Loucy (cell line): ENCODE data around the gene ST6GAL1.

ENCODE experiments used
- H2AFZ ChIP-seq: fragments of 200-600 bp; sonication (generic); 2 replicates; pipeline ENCODE4 v1.6.0; 2016; ENCODE audit warnings: antibody characterized with exemption, mild to moderate bottlenecking, low read length, moderate library complexity
- H3F3A ChIP-seq: fragments of 200-600 bp; 2 replicates; pipeline ENCODE4 v1.6.0; 2016; ENCODE audit warnings: antibody characterized with exemption, low read depth, mild to moderate bottlenecking
- H3K27me3 ChIP-seq: fragments of 200-600 bp; sonication (generic); 2 replicates; pipeline ENCODE4 v1.6.1; 2014; ENCODE audit warnings: low read length, mild to moderate bottlenecking; ENCODE audit not compliant: insufficient read depth, poor library complexity, severe bottlenecking
- H3K36me3 ChIP-seq: fragments of 200-600 bp; sonication (generic); 2 replicates; pipeline ENCODE4 v1.6.1; 2016; ENCODE audit warnings: low read length; ENCODE audit not compliant: insufficient read depth
- H3K4me1 ChIP-seq: fragments of 200-600 bp; sonication (generic); 2 replicates; pipeline ENCODE4 v1.5.1; 2014; ENCODE audit warnings: low read length, mild to moderate bottlenecking; ENCODE audit not compliant: insufficient read depth, poor library complexity, severe bottlenecking
- H3K4me2 ChIP-seq: fragments of 200-600 bp; sonication (generic); 2 replicates; pipeline ENCODE4 v1.6.0; 2014; ENCODE audit warnings: antibody characterized with exemption, low read length, low read depth, mild to moderate bottlenecking; ENCODE audit not compliant: poor library complexity, severe bottlenecking
- H3K4me3 ChIP-seq: fragments of 200-600 bp; sonication (generic); 2 replicates; pipeline ENCODE4 v1.5.1; 2014; ENCODE audit warnings: low read length, mild to moderate bottlenecking, mixed read lengths; ENCODE audit not compliant: poor library complexity, severe bottlenecking
- H3K79me2 ChIP-seq: fragments of 200-600 bp; sonication (generic); 2 replicates; pipeline ENCODE4 v1.6.1; 2014; ENCODE audit warnings: low read length; ENCODE audit not compliant: insufficient read depth
- H3K9ac ChIP-seq: fragments of 200-600 bp; sonication (generic); 2 replicates; pipeline ENCODE4 v1.6.0; 2014; ENCODE audit warnings: mild to moderate bottlenecking, low read depth, low read length, moderate library complexity; ENCODE audit not compliant: poor library complexity, severe bottlenecking
- H3K9me2 ChIP-seq: fragments of 200-600 bp; sonication (generic); replicated peaks from 2 replicates; pipeline ENCODE4 v1.6.1; 2016; ENCODE audit warnings: low read depth, low read length, mixed read lengths
- H3K9me3 ChIP-seq: fragments of 200-600 bp; sonication (generic); 2 replicates; pipeline ENCODE4 v1.6.1; 2014; ENCODE audit warnings: mild to moderate bottlenecking, antibody characterized with exemption, low read length, low read depth; ENCODE audit not compliant: insufficient read depth
- H4K20me1 ChIP-seq: fragments of 200-600 bp; sonication (generic); 2 replicates; pipeline ENCODE4 v1.6.0; 2014; ENCODE audit warnings: antibody characterized with exemption, low read length, mild to moderate bottlenecking; ENCODE audit not compliant: insufficient read depth, poor library complexity, severe bottlenecking
- CTCF ChIP-seq: fragments of 200-600 bp; sonication (generic); conservative IDR thresholded peaks from 2 replicates; pipeline ENCODE4 v1.5.1; 2014; ENCODE audit warnings: mild to moderate bottlenecking, antibody characterized with exemption, low read length
- EZH2phosphoT487 ChIP-seq: fragments of 200-600 bp; IDR thresholded peaks from 2 replicates; pipeline ENCODE4 v1.6.1; 2018; ENCODE audit warnings: antibody characterized with exemption, mild to moderate bottlenecking, moderate library complexity, borderline replicate concordance

The ST6GAL1 gene

GRCh38 chr3:186997473-186997939 lies 67.2 kb downstream of the ST6GAL1 start:
- Histone ChIP-seq H3K4me3 (no peak overlapping the region), H2AFZ (no peak overlapping the region), H4K20me1 (no peaks in the 10 kb centered on the region), H3K9me3 (no peaks in the 10 kb centered on the region), H3K4me2 (no peak overlapping the region), H3K9ac (no peak overlapping the region), H3K27me3 (no peaks in the 10 kb centered on the region), H3K4me1 (no peaks in the 10 kb centered on the region), H3K79me2 (no peaks in the 10 kb centered on the region), H3K36me3 (peaks cover 6% of the 10 kb centered on the region; the same call in 1 of the 2 replicates), H3K9me2 (no peaks in the 10 kb centered on the region), H3F3A (no peaks in the 10 kb centered on the region)
- TF ChIP-seq EZH2phosphoT487 (no peak), CTCF (no peak)

DNA sequence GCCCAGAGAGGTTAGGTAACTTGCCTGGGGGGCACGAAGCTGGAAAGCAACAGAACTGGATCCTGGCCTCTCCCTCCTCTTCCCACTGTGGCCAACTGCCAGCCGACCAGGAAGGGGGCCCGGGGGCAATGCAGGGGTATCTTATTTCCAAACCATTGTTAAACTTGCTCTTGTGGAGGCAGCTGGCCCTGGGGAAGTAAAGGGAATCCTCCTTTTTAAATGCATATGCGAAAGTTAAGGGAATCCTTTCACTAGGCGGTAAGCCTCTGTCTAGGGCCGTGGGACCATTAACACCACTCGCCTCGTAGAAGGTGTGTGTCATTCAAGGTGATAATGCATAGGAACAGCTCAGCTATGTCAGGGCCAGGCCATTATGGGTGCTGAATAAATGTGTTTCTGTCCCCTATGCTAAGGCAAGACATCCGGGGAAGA lies 68.6 kb downstream of the ST6GAL1 start:
- H3K9me2 ChIP-seq, result no peaks in the 10 kb centered on the region
- TF ChIP-seq CTCF (no peak), EZH2phosphoT487 (no peak)
- no peak overlapping the region for H3K4me3 ChIP-seq
- no peaks in the 10 kb centered on the region for H3K4me1 ChIP-seq
- no peaks in the 10 kb centered on the region for H4K20me1 ChIP-seq
- no peaks in the 10 kb centered on the region for H3F3A ChIP-seq
- peaks cover 6% of the 10 kb centered on the region; the same call in 1 of the 2 replicates for H3K36me3 ChIP-seq
- no peaks in the 10 kb centered on the region for H3K79me2 ChIP-seq
- no peak overlapping the region for H3K4me2 ChIP-seq
- no peak overlapping the region for H3K9ac ChIP-seq
- H3K27me3 ChIP-seq, result no peaks in the 10 kb centered on the region
- H2AFZ ChIP-seq, result no peak overlapping the region
- no peaks in the 10 kb centered on the region for H3K9me3 ChIP-seq

DNA sequence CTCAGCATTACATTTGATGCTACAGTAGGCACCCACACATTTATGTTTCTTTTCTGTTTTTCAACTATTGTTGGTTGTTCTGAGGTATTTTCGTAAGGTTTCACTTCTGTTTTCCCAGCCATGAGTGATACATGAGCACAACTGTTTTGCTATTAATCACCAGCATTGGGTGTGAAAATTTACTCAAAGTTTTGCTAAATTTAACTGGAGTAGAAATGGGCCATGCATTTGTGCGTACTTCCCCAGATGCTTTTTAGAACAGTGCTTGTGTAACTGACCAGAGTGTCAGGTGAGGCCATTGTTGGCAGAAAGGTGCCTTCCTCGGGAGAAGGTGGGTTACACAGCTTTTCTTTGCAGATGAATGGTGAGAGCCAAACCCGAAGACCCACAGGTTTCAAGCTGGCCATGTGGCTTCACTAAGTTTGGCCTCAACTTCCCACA lies 70.4 kb downstream of the ST6GAL1 start:
- TF ChIP-seq EZH2phosphoT487, result no peak
- no peak for TF ChIP-seq CTCF
- Histone ChIP-seq H3K9me2 (no peaks in the 10 kb centered on the region), H3K9ac (no peak overlapping the region), H2AFZ (no peak overlapping the region), H3K4me1 (peaks cover 3% of the 10 kb centered on the region), H3K36me3 (peaks cover 6% of the 10 kb centered on the region; the same call in 1 of the 2 replicates), H3K4me3 (no peak overlapping the region), H3K27me3 (no peaks in the 10 kb centered on the region), H3F3A (no peaks in the 10 kb centered on the region), H3K4me2 (no peak overlapping the region), H3K79me2 (no peaks in the 10 kb centered on the region), H4K20me1 (no peaks in the 10 kb centered on the region), H3K9me3 (no peaks in the 10 kb centered on the region)
